Activated CD8-positive, alpha-beta memory T cell treated with anti-CD3 and anti-CD28 coated beads, Interleukin-2, amount 50 U/mL, for 24 hours (primary cell): ENCODE results near the gene FAF1.

ENCODE experiments used
- DNase-seq: peaks from one replicate; pipeline ENCODE4 v3.0.0-alpha.2; 2020; ENCODE audit errors: extremely low read depth

Gene FAF1

GRCh38 chr1:50416553-50417453 is 543.3 kb downstream of the FAF1 start:
- DNase-seq, result no peak

GRCh38 chr1:50416150-50416527 is 543.9 kb downstream of the FAF1 start:
- no peak for DNase-seq

GRCh38 chr1:50415235-50416149 is 544.6 kb downstream of the FAF1 start:
- DNase-seq, result no peak

GRCh38 chr1:50414853-50415234 is 545.2 kb downstream of the FAF1 start:
- no peak for DNase-seq

- DNase-seq, result no peak
These were observed 547.1 kb downstream of the FAF1 start for GRCh38 chr1:50412813-50413476.

GRCh38 chr1:50405814-50406213 is 554.3 kb downstream of the FAF1 start:
- DNase-seq, result no peak

GRCh38 chr1:50393522-50394120 is 566.4 kb downstream of the FAF1 start:
- no peak for DNase-seq
